ENCODE data around the gene LY6G5B. TPM values are rescaled to one million over a fixed set of nuclear protein-coding genes. Genes with fewer than 3 reads are reported as not detected.

LY6G5B gene
- total RNA-seq, 2 donors from 2014 or later, result 4.4 to 9.0 TPM

- Histone ChIP-seq H3K9me3 (no peaks in the 10 kb centered on the region), H3K27me3 (no peaks in the 10 kb centered on the region), H3K36me3 (peaks cover 33% of the 10 kb centered on the region), H3K4me1 (no peaks in the 10 kb centered on the region), H3K4me3 (no peak overlapping the region), H3K9ac (ENCODE audit: low read depth in 2 of 2, low read length in 2 of 2) (no peak overlapping the region), H3K27ac (no peak overlapping the region)
- no peak for DNase-seq
- no peak for TF ChIP-seq CTCF (IDR thresholded peaks at IDR 0.05)
- intact Hi-C loops (cut with DNase I), result no loop called here
These were observed 34.7 kb upstream of the LY6G5B start for GRCh38 chr6:31634969-31635575.

- no peak overlapping the region for H3K27ac ChIP-seq
- DNase-seq, result no peak
- H3K9me3 ChIP-seq, result no peaks in the 10 kb centered on the region
- TF ChIP-seq CTCF (IDR thresholded peaks at IDR 0.05), result no peak
- H3K36me3 ChIP-seq, result peaks cover 24% of the 10 kb centered on the region
- no peak overlapping the region for H3K9ac ChIP-seq (ENCODE audit: low read depth in 2 of 2, low read length in 2 of 2)
- no peaks in the 10 kb centered on the region for H3K4me1 ChIP-seq
- H3K4me3 ChIP-seq, result no peak overlapping the region
- intact Hi-C loops (cut with DNase I), result no loop called here
- no peaks in the 10 kb centered on the region for H3K27me3 ChIP-seq
These were observed 32.8 kb upstream of the LY6G5B start for GRCh38 chr6:31636698-31637596.

- no peak overlapping the region for H3K9ac ChIP-seq (ENCODE audit: low read depth in 2 of 2, low read length in 2 of 2)
- H3K4me1 ChIP-seq, result no peaks in the 10 kb centered on the region
- DNase-seq, result no peak
- no peaks in the 10 kb centered on the region for H3K27me3 ChIP-seq
- H3K27ac ChIP-seq, result no peak overlapping the region
- no peak overlapping the region for H3K4me3 ChIP-seq
- peaks cover 33% of the 10 kb centered on the region for H3K36me3 ChIP-seq
- no peak for TF ChIP-seq CTCF (IDR thresholded peaks at IDR 0.05)
- intact Hi-C loops (cut with DNase I), result no loop called here
- H3K9me3 ChIP-seq, result no peaks in the 10 kb centered on the region
These were observed 30.7 kb upstream of the LY6G5B start for GRCh38 chr6:31639043-31639442.

GRCh38 chr6:31639449-31639861 is 30.3 kb upstream of the LY6G5B start:
- no peaks in the 10 kb centered on the region for H3K4me1 ChIP-seq
- no peak overlapping the region for H3K4me3 ChIP-seq
- intact Hi-C loops (cut with DNase I), result no loop called here
- H3K27ac ChIP-seq, result no peak overlapping the region
- no peaks in the 10 kb centered on the region for H3K9me3 ChIP-seq
- no peaks in the 10 kb centered on the region for H3K27me3 ChIP-seq
- no peak for DNase-seq
- peaks cover 33% of the 10 kb centered on the region for H3K36me3 ChIP-seq
- no peak overlapping the region for H3K9ac ChIP-seq (ENCODE audit: low read depth in 2 of 2, low read length in 2 of 2)
- no peak for TF ChIP-seq CTCF (IDR thresholded peaks at IDR 0.05)

GRCh38 chr6:31640612-31641011 is 29.2 kb upstream of the LY6G5B start:
- H3K27me3 ChIP-seq, result no peaks in the 10 kb centered on the region
- TF ChIP-seq CTCF (IDR thresholded peaks at IDR 0.05), result no peak
- no peaks in the 10 kb centered on the region for H3K4me1 ChIP-seq
- H3K4me3 ChIP-seq, result no peak overlapping the region
- H3K9ac ChIP-seq (ENCODE audit: low read depth in 2 of 2, low read length in 2 of 2), result no peak overlapping the region
- intact Hi-C loops (cut with DNase I), result no loop called here
- no peaks in the 10 kb centered on the region for H3K9me3 ChIP-seq
- peaks cover 33% of the 10 kb centered on the region for H3K36me3 ChIP-seq
- DNase-seq, result no peak
- H3K27ac ChIP-seq, result no peak overlapping the region
